ENCODE data around the gene LIN54. TPM values are rescaled to one million over a fixed set of nuclear protein-coding genes. Genes with fewer than 3 reads are reported as not detected.
"Not testable (repeated sequence)": the region's sequence is repeated elsewhere in the genome, so short reads cannot be mapped to it uniquely, and the experiment has no call there.

Gene LIN54
- total RNA-seq, 1 donor from 2014 or later = 29.2 TPM

GRCh38 chr4:83012200-83012686 lies 1.6 kb upstream of the LIN54 start:
- DNase-seq = peak; percentile 36

DNA sequence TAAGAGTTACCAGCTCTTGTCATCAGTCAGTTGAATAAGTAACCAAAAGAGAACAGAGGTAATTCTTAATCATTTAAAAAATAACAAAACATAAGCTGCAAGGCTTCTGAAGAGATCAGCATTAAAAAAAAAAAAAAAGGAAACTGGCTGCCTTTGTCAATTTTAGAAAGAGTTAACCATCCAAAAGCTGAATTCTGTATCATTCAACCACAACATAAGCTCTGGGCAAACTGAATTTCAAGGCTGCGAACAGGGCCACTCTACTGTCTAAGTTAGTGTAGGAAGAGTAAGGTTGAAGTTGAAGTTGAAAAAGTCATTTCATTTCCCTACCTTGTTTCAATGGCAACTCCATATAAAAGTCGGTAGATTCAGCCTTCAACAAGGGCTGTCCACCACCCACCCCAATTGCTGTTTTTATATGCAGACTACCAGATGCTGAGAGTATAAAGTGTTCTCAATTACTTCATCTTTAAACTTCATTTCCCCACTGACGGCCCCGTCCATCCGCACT lies 1.1 kb upstream of the LIN54 start:
- no peak for DNase-seq

DNA sequence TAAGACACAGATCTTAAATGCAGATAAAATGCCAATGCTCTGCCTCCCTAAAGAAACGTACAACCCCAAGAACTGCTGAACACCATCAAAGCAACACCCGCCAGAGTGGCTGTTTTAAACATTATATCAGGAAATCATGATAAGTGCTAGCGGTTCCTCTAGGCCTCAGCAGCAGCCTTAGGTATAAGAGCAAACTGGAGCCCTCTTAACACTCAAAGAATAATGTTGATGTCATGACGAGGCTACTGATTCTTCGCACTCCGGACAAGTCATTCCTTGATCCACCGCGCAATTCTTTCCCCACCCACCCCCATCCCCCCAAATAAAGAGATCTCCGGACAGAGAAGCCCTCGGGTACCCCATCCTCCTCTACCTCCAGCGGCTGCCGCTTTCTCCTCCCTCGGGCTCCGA lies 507 bp downstream of the LIN54 start:
- no peak for DNase-seq

GRCh38 chr4:83009529-83009928 lies 1.1 kb downstream of the LIN54 start:
- no peak for DNase-seq

- DNase-seq = not testable (repeated sequence)
These were observed 7.4 kb downstream of the LIN54 start for GRCh38 chr4:83003044-83003791.

GRCh38 chr4:83002329-83002728 lies 8.3 kb downstream of the LIN54 start:
- no peak for DNase-seq

GRCh38 chr4:82998898-82999297 lies 11.7 kb downstream of the LIN54 start:
- DNase-seq = no peak

- no peak for DNase-seq
These were observed 15.8 kb downstream of the LIN54 start for GRCh38 chr4:82994834-82995233.

GRCh38 chr4:82989575-82990429 lies 20.8 kb downstream of the LIN54 start:
- no peak for DNase-seq

GRCh38 chr4:82988323-82988832 lies 22.2 kb downstream of the LIN54 start:
- DNase-seq = no peak

DNA sequence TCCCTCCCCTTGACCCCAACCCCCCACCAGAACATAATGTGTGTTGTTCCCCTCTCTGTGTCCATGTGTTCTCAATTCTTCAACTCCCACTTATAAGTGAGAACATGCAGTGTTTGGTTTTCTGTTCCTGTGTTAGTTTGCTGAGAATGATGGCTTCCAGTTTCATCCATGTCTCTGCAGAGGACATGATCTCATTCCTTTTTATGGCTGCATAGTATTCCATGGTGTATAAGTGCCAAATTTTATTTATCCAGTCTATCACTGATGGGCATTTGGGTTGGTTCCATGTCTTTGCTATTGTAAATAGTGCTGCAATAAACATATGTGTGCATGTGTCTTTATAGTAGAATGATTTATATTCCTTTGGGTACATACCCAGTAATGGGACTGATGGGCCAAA lies 23.1 kb downstream of the LIN54 start:
- not testable (repeated sequence) for DNase-seq

DNA sequence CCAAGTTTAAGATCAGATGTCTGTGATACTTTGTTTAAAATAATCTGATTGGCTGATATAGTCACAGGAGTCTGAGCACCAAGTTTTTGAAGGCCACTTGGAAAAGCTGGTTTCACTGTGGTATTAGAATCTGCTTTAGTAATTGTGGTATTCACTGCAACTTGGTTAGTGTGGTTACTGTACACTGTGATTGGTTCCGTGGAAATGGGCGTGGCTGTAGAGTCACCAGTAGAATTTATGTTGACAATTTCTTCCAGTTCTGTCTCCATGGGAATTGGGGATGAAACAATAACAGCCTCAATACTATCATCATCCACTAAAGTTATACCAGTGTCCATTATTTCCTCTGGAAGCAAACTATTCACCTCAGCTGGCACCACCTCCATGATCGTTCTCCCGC lies 26.2 kb downstream of the LIN54 start:
- no peak for DNase-seq

- no peak for DNase-seq
These were observed 27.2 kb downstream of the LIN54 start for GRCh38 chr4:82983444-82983843.

GRCh38 chr4:82981138-82981537 lies 29.5 kb downstream of the LIN54 start:
- no peak for DNase-seq

GRCh38 chr4:82975792-82976191 lies 34.8 kb downstream of the LIN54 start:
- no peak for DNase-seq

- no peak for DNase-seq
These were observed 41.2 kb downstream of the LIN54 start for GRCh38 chr4:82969414-82969813.

- no peak for DNase-seq
These were observed 41.7 kb downstream of the LIN54 start for GRCh38 chr4:82968972-82969371.

GRCh38 chr4:82965763-82966162 lies 44.9 kb downstream of the LIN54 start:
- no peak for DNase-seq

GRCh38 chr4:82957045-82957444 lies 53.6 kb downstream of the LIN54 start:
- no peak for DNase-seq

GRCh38 chr4:82954212-82954611 lies 56.4 kb downstream of the LIN54 start:
- no peak for DNase-seq

GRCh38 chr4:82951196-82951595 lies 59.4 kb downstream of the LIN54 start:
- no peak for DNase-seq

- no peak for DNase-seq
These were observed 61.9 kb downstream of the LIN54 start for GRCh38 chr4:82948647-82949204.

DNA sequence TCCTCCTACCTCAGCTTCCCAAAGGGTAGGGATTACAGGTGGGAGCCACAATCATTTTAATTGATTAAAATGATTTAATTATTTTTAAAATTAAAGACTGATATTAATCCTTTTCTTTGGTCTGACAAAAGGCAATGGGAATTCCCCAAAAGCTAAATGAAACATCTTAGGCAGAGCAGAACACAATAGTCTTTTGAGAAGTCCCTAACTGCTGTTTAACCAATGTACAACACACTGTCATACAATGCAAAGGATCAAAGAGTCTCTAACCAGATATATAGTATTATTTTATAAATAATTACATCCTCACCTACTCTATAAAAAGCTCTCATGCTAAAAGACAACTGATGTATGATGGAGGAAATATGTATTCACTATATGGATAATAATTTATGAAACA lies 63.1 kb downstream of the LIN54 start:
- DNase-seq = no peak
